Transverse colon (tissue), 4 donors: ENCODE measurements around the gene TTLL12.

Source experiments
- POLR2A ChIP-seq: fragments of 450-650 bp; IDR thresholded peaks from one replicate; pipeline ENCODE4 v1.6.1; 2016; ENCODE audit warnings: antibody characterized with exemption, mild to moderate bottlenecking, moderate library complexity
- POLR2AphosphoS5 ChIP-seq, 3 donors: sonication (generic); formaldehyde crosslinking; IDR thresholded peaks; one replicate each; pipeline ENCODE4 v1.6.1; 2016; ENCODE audit warnings: antibody characterized with exemption in 3 of 3
- TF ChIP-seq, protein P1 (sequence below), 5 experiments: fragments of 200-600 bp in 3 of 5; fragments of 450-650 bp in 2 of 5; sonication (generic) in 3 of 5; IDR thresholded peaks; 1 replicate in 2 of 5; 2 replicates in 3 of 5; pipeline ENCODE4 v1.5.1; 2016 to 2017; ENCODE audit warnings: antibody characterized with exemption in 5 of 5, inconsistent platforms in 3 of 5, mild to moderate bottlenecking in 2 of 5, moderate library complexity in 1 of 5

GRCh38 chr22:43176090-43176489 lies 10.8 kb downstream of the TTLL12 start:
- TF ChIP-seq POLR2A: no peak
- TF ChIP-seq, protein P1, sequence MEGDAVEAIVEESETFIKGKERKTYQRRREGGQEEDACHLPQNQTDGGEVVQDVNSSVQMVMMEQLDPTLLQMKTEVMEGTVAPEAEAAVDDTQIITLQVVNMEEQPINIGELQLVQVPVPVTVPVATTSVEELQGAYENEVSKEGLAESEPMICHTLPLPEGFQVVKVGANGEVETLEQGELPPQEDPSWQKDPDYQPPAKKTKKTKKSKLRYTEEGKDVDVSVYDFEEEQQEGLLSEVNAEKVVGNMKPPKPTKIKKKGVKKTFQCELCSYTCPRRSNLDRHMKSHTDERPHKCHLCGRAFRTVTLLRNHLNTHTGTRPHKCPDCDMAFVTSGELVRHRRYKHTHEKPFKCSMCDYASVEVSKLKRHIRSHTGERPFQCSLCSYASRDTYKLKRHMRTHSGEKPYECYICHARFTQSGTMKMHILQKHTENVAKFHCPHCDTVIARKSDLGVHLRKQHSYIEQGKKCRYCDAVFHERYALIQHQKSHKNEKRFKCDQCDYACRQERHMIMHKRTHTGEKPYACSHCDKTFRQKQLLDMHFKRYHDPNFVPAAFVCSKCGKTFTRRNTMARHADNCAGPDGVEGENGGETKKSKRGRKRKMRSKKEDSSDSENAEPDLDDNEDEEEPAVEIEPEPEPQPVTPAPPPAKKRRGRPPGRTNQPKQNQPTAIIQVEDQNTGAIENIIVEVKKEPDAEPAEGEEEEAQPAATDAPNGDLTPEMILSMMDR (IDR thresholded peaks at IDR 0.05): no peak
- no peak for TF ChIP-seq POLR2AphosphoS5 (IDR thresholded peaks at IDR 0.05)
